GM15510 (cell line): ENCODE data around the gene TGM2.

Source experiments
- POLR2A ChIP-seq: IDR thresholded peaks from 3 replicates; pipeline ENCODE4 v1.6.1; 2011; ENCODE audit warnings: borderline replicate concordance; ENCODE audit not compliant: insufficient read length; ENCODE audit errors: extremely low read depth

TGM2 gene

DNA sequence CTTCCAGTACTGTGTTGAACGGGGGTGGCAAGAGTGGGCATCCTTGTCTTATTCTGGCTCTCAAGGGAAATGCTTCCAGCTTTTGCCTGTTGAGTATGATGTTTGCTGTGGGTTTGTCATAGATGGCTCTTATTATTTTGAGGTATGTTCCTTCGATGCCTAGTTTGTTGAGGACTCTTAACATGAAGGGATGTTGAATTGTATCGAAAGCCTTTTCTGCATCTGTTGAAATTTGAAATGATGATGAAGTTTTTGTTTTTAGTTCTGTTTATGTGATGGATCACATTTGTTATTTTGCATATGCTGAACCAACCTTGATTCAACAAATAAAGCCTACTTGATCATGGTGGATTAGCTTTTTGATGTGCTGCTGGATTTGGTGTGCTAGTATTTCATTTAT lies 83.5 kb downstream of the TGM2 start:
- no peak for TF ChIP-seq POLR2A

DNA sequence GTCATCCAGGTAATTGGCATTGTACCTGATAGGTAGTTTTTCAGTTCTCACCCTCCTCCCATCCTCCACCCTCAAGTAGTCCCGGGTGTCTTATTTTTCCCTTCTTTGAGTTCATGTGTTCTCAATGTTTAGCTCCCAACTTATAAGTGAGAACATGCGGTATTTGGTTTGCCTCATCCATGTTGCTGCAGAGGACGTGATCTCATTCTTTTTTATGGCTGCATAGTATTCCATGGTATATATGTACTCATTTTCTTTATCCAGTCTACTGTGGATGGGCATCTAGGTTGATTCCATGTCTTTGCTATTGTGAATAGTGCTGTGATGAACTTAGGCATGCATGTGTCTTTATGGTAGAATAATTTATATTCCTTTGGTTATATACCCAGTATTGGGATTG lies 85.7 kb downstream of the TGM2 start:
- TF ChIP-seq POLR2A: no peak

DNA sequence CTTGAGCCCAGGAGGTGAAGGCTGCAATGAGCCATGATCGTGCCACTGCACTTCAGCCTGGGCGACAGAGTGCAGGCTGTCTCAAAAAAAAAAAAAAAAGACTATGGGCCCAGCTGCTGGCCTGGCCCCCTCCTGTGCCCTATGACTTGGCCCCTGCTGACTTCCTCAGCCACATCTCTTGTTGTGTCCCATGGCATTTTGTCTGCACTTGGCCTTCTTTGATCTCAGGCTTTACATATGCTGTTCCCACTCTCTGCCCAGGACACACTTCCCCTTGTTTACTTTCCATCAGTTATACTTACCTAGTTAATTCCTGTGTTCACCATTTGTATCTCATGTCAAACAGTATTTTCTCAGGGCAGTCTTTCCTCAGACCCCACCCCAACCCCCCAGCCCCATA lies 87.0 kb downstream of the TGM2 start:
- no peak for TF ChIP-seq POLR2A
